ENCODE data around the gene POLR2L. TPM values are rescaled to one million over a fixed set of nuclear protein-coding genes. Genes with fewer than 3 reads are reported as not detected.
A peak's percentile ranks its signal among the peaks of the same experiment; 100 is the strongest.

Gene POLR2L
- total and polyA plus RNA-seq, 10 donors, result 24.6 to 131 (median 66.2) TPM

DNA sequence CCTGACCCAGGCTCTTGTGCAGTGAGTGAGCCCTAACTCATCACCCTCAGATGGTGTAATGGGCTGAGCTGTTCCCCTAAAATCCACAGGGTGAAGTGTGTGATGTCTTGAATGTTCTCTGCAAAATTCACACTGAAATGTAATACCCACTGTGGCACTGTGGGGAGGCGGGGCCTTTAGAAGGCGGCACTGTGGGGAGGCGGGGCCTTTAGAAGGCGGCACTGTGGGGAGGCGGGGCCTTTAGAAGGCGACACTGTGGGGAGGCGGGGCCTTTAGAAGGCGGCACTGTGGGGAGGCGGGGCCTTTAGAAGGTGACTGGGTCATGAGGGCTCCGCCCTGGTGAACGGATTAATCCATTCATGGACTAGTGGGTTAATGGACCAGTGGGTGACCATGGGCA lies 35.2 kb upstream of the POLR2L start:
- DNase-seq, result no peak
- no peaks in the 10 kb centered on the region for H3K27me3 ChIP-seq (replicated peaks in 1 of 7)
- H3K9me3 ChIP-seq, result no peaks in the 10 kb centered on the region
- H3K27ac ChIP-seq, result peak overlapping the region in 5 of 8 donors; percentile 52 to 78 (median 68)
- no peak overlapping the region for H3K4me3 ChIP-seq
- TF ChIP-seq, protein P1, sequence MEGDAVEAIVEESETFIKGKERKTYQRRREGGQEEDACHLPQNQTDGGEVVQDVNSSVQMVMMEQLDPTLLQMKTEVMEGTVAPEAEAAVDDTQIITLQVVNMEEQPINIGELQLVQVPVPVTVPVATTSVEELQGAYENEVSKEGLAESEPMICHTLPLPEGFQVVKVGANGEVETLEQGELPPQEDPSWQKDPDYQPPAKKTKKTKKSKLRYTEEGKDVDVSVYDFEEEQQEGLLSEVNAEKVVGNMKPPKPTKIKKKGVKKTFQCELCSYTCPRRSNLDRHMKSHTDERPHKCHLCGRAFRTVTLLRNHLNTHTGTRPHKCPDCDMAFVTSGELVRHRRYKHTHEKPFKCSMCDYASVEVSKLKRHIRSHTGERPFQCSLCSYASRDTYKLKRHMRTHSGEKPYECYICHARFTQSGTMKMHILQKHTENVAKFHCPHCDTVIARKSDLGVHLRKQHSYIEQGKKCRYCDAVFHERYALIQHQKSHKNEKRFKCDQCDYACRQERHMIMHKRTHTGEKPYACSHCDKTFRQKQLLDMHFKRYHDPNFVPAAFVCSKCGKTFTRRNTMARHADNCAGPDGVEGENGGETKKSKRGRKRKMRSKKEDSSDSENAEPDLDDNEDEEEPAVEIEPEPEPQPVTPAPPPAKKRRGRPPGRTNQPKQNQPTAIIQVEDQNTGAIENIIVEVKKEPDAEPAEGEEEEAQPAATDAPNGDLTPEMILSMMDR (IDR thresholded peaks at IDR 0.05 in 8 of 11, conservative IDR thresholded peaks at IDR 0.05 in 3 of 11), result no peak
- TF ChIP-seq POLR2A (IDR thresholded peaks at IDR 0.05) (no peak), POLR2AphosphoS5 (IDR thresholded peaks at IDR 0.05) (no peak)
- WGBS, 5 donors, result 89 to 93% (median 92%) methylated on average over 11 of the region's 11 CpGs
- H3K4me1 ChIP-seq, result peaks cover 0 to 45% (median 10%) of the 10 kb centered on the region in 6 donors
- intact Hi-C loops (cut with DNase I; ENCODE audit: low total_unique reads), result no loop called here
- H3K36me3 ChIP-seq, result peaks cover 0 to 89% (median 36%) of the 10 kb centered on the region in 6 donors

DNA sequence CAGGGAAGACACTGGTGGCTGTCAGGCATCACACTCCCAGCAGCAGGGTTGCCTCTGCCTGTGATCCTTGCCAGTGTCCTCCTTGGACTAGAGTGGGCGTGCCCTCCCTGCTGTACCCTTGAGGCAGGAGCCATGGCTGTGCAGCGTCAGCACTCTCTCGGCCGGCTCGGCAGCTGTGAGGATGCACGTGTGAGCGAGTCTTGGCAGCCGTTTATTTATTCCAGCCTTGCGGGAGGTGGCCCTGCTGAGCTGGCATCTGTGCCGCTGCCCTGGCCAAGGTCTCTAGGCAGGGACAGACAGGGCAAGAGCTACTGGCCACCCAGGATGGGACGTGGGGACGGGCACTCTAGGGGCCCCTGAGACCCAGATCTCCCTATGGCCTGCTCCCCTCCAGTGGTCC lies 34.2 kb upstream of the POLR2L start:
- Histone ChIP-seq H3K27ac (peak overlapping the region in 5 of 8 donors; percentile 52 to 78 (median 68)), H3K4me3 (no peak overlapping the region), H3K9me3 (no peaks in the 10 kb centered on the region), H3K4me1 (peaks cover 0 to 45% (median 10%) of the 10 kb centered on the region in 6 donors), H3K36me3 (peaks cover 0 to 80% (median 28%) of the 10 kb centered on the region in 6 donors), H3K27me3 (replicated peaks in 1 of 7) (no peaks in the 10 kb centered on the region)
- DNase-seq, result peak; percentile 90
- WGBS, 5 donors, result 63 to 100% (median 79%) methylated on average over 1 to 12 of the region's 12 CpGs
- TF ChIP-seq POLR2AphosphoS5 (IDR thresholded peaks at IDR 0.05) (peak; percentile 87 to 91 (median 89)), POLR2A (IDR thresholded peaks at IDR 0.05) (no peak)
- TF ChIP-seq, protein P1 (IDR thresholded peaks at IDR 0.05 in 8 of 11, conservative IDR thresholded peaks at IDR 0.05 in 3 of 11), result no peak
- intact Hi-C loops (cut with DNase I; ENCODE audit: low total_unique reads), result no loop called here

DNA sequence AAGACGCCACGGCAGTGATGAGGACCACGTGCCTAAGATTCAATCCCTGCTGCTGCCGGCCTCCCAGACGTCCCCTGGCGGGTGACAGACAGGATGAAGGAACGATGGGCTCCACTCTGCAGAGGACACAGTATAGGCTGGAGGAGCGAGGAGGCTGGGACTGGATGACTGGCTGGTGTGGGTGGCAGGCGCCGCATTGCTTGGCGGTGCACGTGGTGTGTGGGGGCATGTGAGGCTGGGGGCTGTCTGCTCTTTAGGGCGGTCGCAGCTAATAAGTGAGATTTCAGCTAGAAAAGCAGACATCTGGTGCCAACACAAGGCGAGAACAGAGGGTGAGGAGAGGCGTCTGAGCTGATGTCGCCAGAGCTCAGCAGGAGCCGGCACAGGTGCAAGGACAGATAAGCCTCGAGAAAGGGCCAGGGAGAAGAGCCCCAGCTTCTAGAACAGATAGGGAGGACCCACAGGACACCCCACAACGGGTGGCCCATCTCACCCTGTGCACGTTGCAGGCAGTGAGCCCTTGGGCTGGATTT lies 33.5 kb upstream of the POLR2L start:
- H3K4me1 ChIP-seq, result peaks cover 0 to 45% (median 10%) of the 10 kb centered on the region in 6 donors
- no peaks in the 10 kb centered on the region for H3K27me3 ChIP-seq (replicated peaks in 1 of 7)
- DNase-seq, result no peak
- H3K9me3 ChIP-seq, result no peaks in the 10 kb centered on the region
- H3K4me3 ChIP-seq, result no peak overlapping the region
- H3K27ac ChIP-seq, result peak overlapping the region in 4 of 8 donors; percentile 45 to 78 (median 60)
- no peak for TF ChIP-seq POLR2A (IDR thresholded peaks at IDR 0.05)
- TF ChIP-seq, protein P1 (IDR thresholded peaks at IDR 0.05 in 8 of 11, conservative IDR thresholded peaks at IDR 0.05 in 3 of 11), result no peak
- TF ChIP-seq POLR2AphosphoS5 (IDR thresholded peaks at IDR 0.05), result no peak
- 85 to 93% (median 87%) methylated on average over 21 of the region's 21 CpGs for WGBS, 5 donors
- intact Hi-C loops (cut with DNase I; ENCODE audit: low total_unique reads), result no loop called here
- H3K36me3 ChIP-seq, result peaks cover 0 to 75% (median 26%) of the 10 kb centered on the region in 6 donors

DNA sequence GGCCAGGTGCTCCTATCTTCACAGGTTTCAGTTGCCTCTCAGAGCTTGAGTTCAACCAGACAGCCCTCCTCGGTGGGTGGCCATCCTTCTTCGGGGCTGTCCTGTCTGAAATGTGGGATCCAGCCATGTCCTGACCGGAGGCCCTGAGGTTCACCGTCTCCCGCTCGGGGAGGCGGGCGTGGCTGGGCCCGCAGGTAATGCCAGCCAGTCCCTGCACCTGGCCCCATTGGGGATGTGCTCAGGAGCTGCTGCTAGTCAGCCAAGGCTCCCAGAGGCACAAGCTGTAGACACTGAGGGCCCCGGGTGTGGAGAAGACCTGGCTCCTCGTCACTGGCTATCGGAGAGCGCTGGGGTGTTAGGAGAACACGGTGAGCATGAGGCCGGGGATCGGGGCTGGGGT lies 32.9 kb upstream of the POLR2L start:
- Histone ChIP-seq H3K36me3 (peaks cover 0 to 70% (median 22%) of the 10 kb centered on the region in 6 donors), H3K27ac (no peak overlapping the region), H3K4me1 (peaks cover 0 to 45% (median 10%) of the 10 kb centered on the region in 6 donors), H3K9me3 (no peaks in the 10 kb centered on the region), H3K4me3 (no peak overlapping the region), H3K27me3 (replicated peaks in 1 of 7) (no peaks in the 10 kb centered on the region)
- no peak for DNase-seq
- 91 to 95% (median 94%) methylated on average over 8 to 16 of the region's 16 CpGs for WGBS, 5 donors
- intact Hi-C loops (cut with DNase I; ENCODE audit: low total_unique reads), result no loop called here
- TF ChIP-seq, protein P1 (IDR thresholded peaks at IDR 0.05 in 8 of 11, conservative IDR thresholded peaks at IDR 0.05 in 3 of 11), result no peak
- TF ChIP-seq POLR2AphosphoS5 (IDR thresholded peaks at IDR 0.05), result no peak
- TF ChIP-seq POLR2A (IDR thresholded peaks at IDR 0.05), result no peak

Measured in spleen (tissue), 11 donors.